Measurements from ENCODE around the gene ATP6V1G3. TPM values are rescaled to one million over a fixed set of nuclear protein-coding genes. Genes with fewer than 3 reads are reported as not detected.

ATP6V1G3 gene
- total and polyA plus RNA-seq, 4 donors = not detected

DNA sequence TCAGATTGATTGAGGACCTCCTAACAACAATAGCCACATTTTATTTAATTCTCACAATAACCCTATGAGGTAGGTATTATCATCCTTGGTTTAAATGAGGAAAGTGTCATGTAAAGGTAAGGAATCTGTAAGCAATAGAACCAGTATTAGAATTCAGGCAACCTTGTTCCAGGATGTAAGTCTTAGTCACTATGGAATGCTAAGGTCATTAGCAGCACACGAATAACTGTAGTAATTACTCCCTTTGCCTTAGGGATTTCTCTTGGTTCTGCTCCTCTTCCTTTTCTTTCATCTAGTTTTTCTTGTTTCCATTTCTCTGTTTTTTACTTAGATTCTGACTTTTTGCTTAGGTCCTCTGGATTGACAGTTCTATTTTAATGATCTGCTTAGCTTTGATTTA is 23.1 kb upstream of the ATP6V1G3 start:
- Histone ChIP-seq H3K4me1 (ENCODE audit: control insufficient read depth, insufficient read depth, low read length) (no peaks in the 10 kb centered on the region), H3K9me3 (ENCODE audit: control insufficient read depth, insufficient read depth, low read length) (no peaks in the 10 kb centered on the region), H3K27ac (ENCODE audit: low read depth, low read length) (no peak overlapping the region), H3K27me3 (ENCODE audit: control insufficient read depth, insufficient read depth, low read length) (no peaks in the 10 kb centered on the region), H3K4me3 (ENCODE audit: low read depth, low read length) (no peak overlapping the region), H3K36me3 (ENCODE audit: control insufficient read depth, insufficient read depth, low read length) (no peaks in the 10 kb centered on the region)
- 50% methylated on average over 1 of the region's 1 CpG for WGBS (ENCODE audit: insufficient coverage)
- DNase-seq (ENCODE audit: low read depth in 4 of 6, low spot score in 6 of 6) = peak in 1 of 6 donors; percentile 8

- Histone ChIP-seq H3K4me3 (ENCODE audit: low read depth, low read length) (no peak overlapping the region), H3K4me1 (ENCODE audit: control insufficient read depth, insufficient read depth, low read length) (no peaks in the 10 kb centered on the region), H3K27ac (ENCODE audit: low read depth, low read length) (no peak overlapping the region), H3K36me3 (ENCODE audit: control insufficient read depth, insufficient read depth, low read length) (no peaks in the 10 kb centered on the region), H3K27me3 (ENCODE audit: control insufficient read depth, insufficient read depth, low read length) (no peaks in the 10 kb centered on the region), H3K9me3 (ENCODE audit: control insufficient read depth, insufficient read depth, low read length) (no peaks in the 10 kb centered on the region)
- 40% methylated on average over 1 of the region's 2 CpGs for WGBS (ENCODE audit: insufficient coverage)
- DNase-seq (ENCODE audit: low read depth in 4 of 6, low spot score in 6 of 6) = peak in 2 of 6 donors; percentile 13 to 46
These were observed 19.7 kb upstream of the ATP6V1G3 start for GRCh38 chr1:198560161-198560560.

- Histone ChIP-seq H3K36me3 (ENCODE audit: control insufficient read depth, insufficient read depth, low read length) (no peaks in the 10 kb centered on the region), H3K9me3 (ENCODE audit: control insufficient read depth, insufficient read depth, low read length) (no peaks in the 10 kb centered on the region), H3K27ac (ENCODE audit: low read depth, low read length) (no peak overlapping the region), H3K27me3 (ENCODE audit: control insufficient read depth, insufficient read depth, low read length) (no peaks in the 10 kb centered on the region), H3K4me1 (ENCODE audit: control insufficient read depth, insufficient read depth, low read length) (no peaks in the 10 kb centered on the region), H3K4me3 (ENCODE audit: low read depth, low read length) (no peak overlapping the region)
- no peak for DNase-seq (ENCODE audit: low read depth in 4 of 6, low spot score in 6 of 6)
These were observed 18.9 kb upstream of the ATP6V1G3 start for GRCh38 chr1:198559362-198559761.

GRCh38 chr1:198558402-198558801 is 17.9 kb upstream of the ATP6V1G3 start:
- H3K9me3 ChIP-seq (ENCODE audit: control insufficient read depth, insufficient read depth, low read length) = no peaks in the 10 kb centered on the region
- no peaks in the 10 kb centered on the region for H3K27me3 ChIP-seq (ENCODE audit: control insufficient read depth, insufficient read depth, low read length)
- H3K4me3 ChIP-seq (ENCODE audit: low read depth, low read length) = no peak overlapping the region
- WGBS (ENCODE audit: insufficient coverage) = no CpG with 5 or more reads among the region's 2 CpGs
- DNase-seq (ENCODE audit: low read depth in 4 of 6, low spot score in 6 of 6) = no peak
- H3K27ac ChIP-seq (ENCODE audit: low read depth, low read length) = no peak overlapping the region
- no peaks in the 10 kb centered on the region for H3K36me3 ChIP-seq (ENCODE audit: control insufficient read depth, insufficient read depth, low read length)
- H3K4me1 ChIP-seq (ENCODE audit: control insufficient read depth, insufficient read depth, low read length) = no peaks in the 10 kb centered on the region

DNA sequence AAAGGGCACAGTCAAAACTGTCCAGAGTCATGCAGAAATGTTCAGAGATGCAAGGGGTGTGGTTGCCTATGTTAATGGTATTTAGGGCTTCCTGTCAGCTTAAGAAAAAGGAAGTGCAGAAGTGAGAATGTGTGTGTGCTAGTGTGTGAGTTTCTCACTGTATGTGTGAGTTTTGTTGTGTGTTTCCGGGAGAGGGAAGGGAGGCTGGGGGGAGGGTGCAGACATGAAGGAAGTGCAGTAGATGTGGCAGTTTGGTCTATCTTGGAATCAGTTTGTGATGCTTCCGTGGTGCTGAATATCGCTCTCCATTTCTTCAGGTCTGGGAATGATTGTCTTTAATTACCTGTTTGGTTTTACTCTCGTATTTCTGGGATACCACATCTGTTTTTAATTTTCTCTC is 16.5 kb upstream of the ATP6V1G3 start:
- Histone ChIP-seq H3K4me1 (ENCODE audit: control insufficient read depth, insufficient read depth, low read length) (no peaks in the 10 kb centered on the region), H3K4me3 (ENCODE audit: low read depth, low read length) (no peak overlapping the region), H3K9me3 (ENCODE audit: control insufficient read depth, insufficient read depth, low read length) (no peaks in the 10 kb centered on the region), H3K27ac (ENCODE audit: low read depth, low read length) (no peak overlapping the region), H3K27me3 (ENCODE audit: control insufficient read depth, insufficient read depth, low read length) (no peaks in the 10 kb centered on the region), H3K36me3 (ENCODE audit: control insufficient read depth, insufficient read depth, low read length) (no peaks in the 10 kb centered on the region)
- DNase-seq (ENCODE audit: low read depth in 4 of 6, low spot score in 6 of 6) = no peak
- WGBS (ENCODE audit: insufficient coverage) = 80% methylated on average over 2 of the region's 4 CpGs

GRCh38 chr1:198552668-198553416 is 12.4 kb upstream of the ATP6V1G3 start:
- no peak for DNase-seq (ENCODE audit: low read depth in 4 of 6, low spot score in 6 of 6)
- Histone ChIP-seq H3K36me3 (ENCODE audit: control insufficient read depth, insufficient read depth, low read length) (no peaks in the 10 kb centered on the region), H3K9me3 (ENCODE audit: control insufficient read depth, insufficient read depth, low read length) (no peaks in the 10 kb centered on the region), H3K27me3 (ENCODE audit: control insufficient read depth, insufficient read depth, low read length) (no peaks in the 10 kb centered on the region), H3K4me3 (ENCODE audit: low read depth, low read length) (no peak overlapping the region), H3K27ac (ENCODE audit: low read depth, low read length) (no peak overlapping the region), H3K4me1 (ENCODE audit: control insufficient read depth, insufficient read depth, low read length) (no peaks in the 10 kb centered on the region)
- WGBS (ENCODE audit: insufficient coverage) = no CpG with 5 or more reads among the region's 2 CpGs

DNA sequence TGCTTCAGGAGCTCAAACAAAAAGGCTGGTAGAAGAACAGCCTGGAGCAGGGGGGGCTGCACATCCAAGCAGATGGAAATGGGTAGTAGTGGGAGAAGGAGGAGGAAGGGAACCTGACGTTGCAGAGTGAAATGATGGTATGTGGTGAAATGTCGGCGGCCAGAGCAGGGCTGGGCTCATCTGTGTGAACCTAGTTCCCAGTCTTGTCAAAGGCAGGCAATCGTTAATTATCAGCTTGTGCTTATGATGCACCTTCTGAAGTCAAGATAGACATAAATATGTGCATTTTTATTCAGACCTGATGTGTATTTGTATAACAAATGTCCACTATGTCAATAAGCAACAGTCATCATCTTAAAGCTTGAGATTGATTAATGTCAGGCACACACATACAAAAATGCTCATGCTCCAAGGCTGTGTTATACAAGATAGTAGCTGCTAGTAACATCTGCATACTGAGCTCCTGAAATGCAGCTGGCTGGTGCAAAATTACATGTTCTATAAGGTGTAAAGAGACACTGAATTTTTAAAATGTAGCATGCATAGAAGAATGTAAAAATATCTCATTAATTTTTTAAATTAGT is 10.6 kb upstream of the ATP6V1G3 start:
- no peak overlapping the region for H3K4me3 ChIP-seq (ENCODE audit: low read depth, low read length)
- H3K9me3 ChIP-seq (ENCODE audit: control insufficient read depth, insufficient read depth, low read length) = no peaks in the 10 kb centered on the region
- H3K27ac ChIP-seq (ENCODE audit: low read depth, low read length) = no peak overlapping the region
- no peaks in the 10 kb centered on the region for H3K27me3 ChIP-seq (ENCODE audit: control insufficient read depth, insufficient read depth, low read length)
- WGBS (ENCODE audit: insufficient coverage) = 67% methylated on average over 3 of the region's 4 CpGs
- DNase-seq (ENCODE audit: low read depth in 4 of 6, low spot score in 6 of 6) = no peak
- no peaks in the 10 kb centered on the region for H3K36me3 ChIP-seq (ENCODE audit: control insufficient read depth, insufficient read depth, low read length)
- no peaks in the 10 kb centered on the region for H3K4me1 ChIP-seq (ENCODE audit: control insufficient read depth, insufficient read depth, low read length)

GRCh38 chr1:198549866-198550265 is 9.4 kb upstream of the ATP6V1G3 start:
- no peak for DNase-seq (ENCODE audit: low read depth in 4 of 6, low spot score in 6 of 6)
- H3K27ac ChIP-seq (ENCODE audit: low read depth, low read length) = no peak overlapping the region
- no peaks in the 10 kb centered on the region for H3K27me3 ChIP-seq (ENCODE audit: control insufficient read depth, insufficient read depth, low read length)
- H3K4me1 ChIP-seq (ENCODE audit: control insufficient read depth, insufficient read depth, low read length) = no peaks in the 10 kb centered on the region
- no peak overlapping the region for H3K4me3 ChIP-seq (ENCODE audit: low read depth, low read length)
- H3K36me3 ChIP-seq (ENCODE audit: control insufficient read depth, insufficient read depth, low read length) = no peaks in the 10 kb centered on the region
- H3K9me3 ChIP-seq (ENCODE audit: control insufficient read depth, insufficient read depth, low read length) = peaks cover 1% of the 10 kb centered on the region

- no peak overlapping the region for H3K4me3 ChIP-seq (ENCODE audit: low read depth, low read length)
- H3K36me3 ChIP-seq (ENCODE audit: control insufficient read depth, insufficient read depth, low read length) = no peaks in the 10 kb centered on the region
- no peak for DNase-seq (ENCODE audit: low read depth in 4 of 6, low spot score in 6 of 6)
- no peaks in the 10 kb centered on the region for H3K27me3 ChIP-seq (ENCODE audit: control insufficient read depth, insufficient read depth, low read length)
- peaks cover 1% of the 10 kb centered on the region for H3K9me3 ChIP-seq (ENCODE audit: control insufficient read depth, insufficient read depth, low read length)
- H3K4me1 ChIP-seq (ENCODE audit: control insufficient read depth, insufficient read depth, low read length) = no peaks in the 10 kb centered on the region
- no peak overlapping the region for H3K27ac ChIP-seq (ENCODE audit: low read depth, low read length)
These were observed 8.4 kb upstream of the ATP6V1G3 start for GRCh38 chr1:198548890-198549289.

GRCh38 chr1:198545156-198545555 is 4.7 kb upstream of the ATP6V1G3 start:
- WGBS (ENCODE audit: insufficient coverage) = 100% methylated on average over 1 of the region's 6 CpGs
- no peak overlapping the region for H3K4me3 ChIP-seq (ENCODE audit: low read depth, low read length)
- H3K4me1 ChIP-seq (ENCODE audit: control insufficient read depth, insufficient read depth, low read length) = no peaks in the 10 kb centered on the region
- H3K9me3 ChIP-seq (ENCODE audit: control insufficient read depth, insufficient read depth, low read length) = peaks cover 1% of the 10 kb centered on the region
- H3K27ac ChIP-seq (ENCODE audit: low read depth, low read length) = no peak overlapping the region
- no peaks in the 10 kb centered on the region for H3K36me3 ChIP-seq (ENCODE audit: control insufficient read depth, insufficient read depth, low read length)
- DNase-seq (ENCODE audit: low read depth in 4 of 6, low spot score in 6 of 6) = no peak
- H3K27me3 ChIP-seq (ENCODE audit: control insufficient read depth, insufficient read depth, low read length) = no peaks in the 10 kb centered on the region

Measured in spinal cord (tissue), 10 donors.